SK-N-SH (cell line): Measurements from ENCODE around the gene ANAPC5. TPM values are rescaled to one million over a fixed set of nuclear protein-coding genes. Genes with fewer than 3 reads are reported as not detected.

ENCODE experiments used
- CTCF ChIA-PET: fragments of 300-600, 350-600 bp; formaldehyde crosslinking; extraction: SDS; loops from one replicate; lab custom pipeline; 2021; lab: Yijun Ruan, JAX
- POLR2A ChIA-PET: fragments of 350-600 bp; sonication (Branson Sonifier 250); formaldehyde crosslinking; extraction: SDS; loops from one replicate; lab custom pipeline; 2020; ENCODE audit warnings: antibody characterized with exemption, inconsistent platforms; lab: Yijun Ruan, JAX
- DNase-seq: peaks from one replicate; pipeline ENCODE4 v3.0.0; 2012
- H2AFZ ChIP-seq: fragments of 200-600 bp; sonication (generic); 2 replicates; pipeline ENCODE4 v1.8.1; 2016; ENCODE audit warnings: antibody characterized with exemption, mild to moderate bottlenecking, low read depth
- H3F3A ChIP-seq: fragments of 200-600 bp; sonication (generic); replicated peaks from 2 replicates; pipeline ENCODE3; 2016; ENCODE audit warnings: antibody characterized with exemption, mild to moderate bottlenecking; ENCODE audit not compliant: insufficient read depth
- H3K27ac ChIP-seq, 2 experiments: fragments of 200-500 bp in 1 of 2; fragments of 200-600 bp in 1 of 2; sonication (Bioruptor generic) in 1 of 2; sonication (generic), shearing (Covaris generic) in 1 of 2; 2 replicates each; pipeline versions ENCODE4 v1.5.1 to v1.6.1; 2014 to 2016; ENCODE audit warnings: low read depth in 2 of 2, inconsistent platforms in 1 of 2, low read length in 1 of 2, mild to moderate bottlenecking in 1 of 2, mixed read lengths in 1 of 2
- H3K27me3 ChIP-seq: fragments of 200-600 bp; sonication (generic), shearing (Covaris generic); 2 replicates; pipeline ENCODE4 v1.6.1; 2016; ENCODE audit warnings: mixed run types; ENCODE audit not compliant: insufficient read depth
- H3K36me3 ChIP-seq, 2 experiments: fragments of 200-500 bp in 1 of 2; fragments of 200-600 bp in 1 of 2; sonication (Bioruptor generic) in 1 of 2; sonication (generic) in 1 of 2; replicated peaks in 1 of 2; 2 replicates each; pipeline versions ENCODE3 to v1.5.1; 2014 to 2016; ENCODE audit warnings: low read length in 1 of 2, mild to moderate bottlenecking in 1 of 2; ENCODE audit not compliant: insufficient read depth in 2 of 2, control insufficient read depth in 1 of 2
- H3K4me1 ChIP-seq, 2 experiments: fragments of 200-500 bp in 1 of 2; fragments of 200-600 bp in 1 of 2; sonication (Bioruptor generic) in 1 of 2; sonication (generic), shearing (Covaris generic) in 1 of 2; 2 replicates each; pipeline versions ENCODE4 v1.5.1 to v1.6.1; 2014 to 2016; ENCODE audit warnings: low read depth in 1 of 2, low read length in 1 of 2, mixed run types in 1 of 2; ENCODE audit not compliant: insufficient read depth in 2 of 2, control insufficient read depth in 1 of 2
- H3K4me2 ChIP-seq: fragments of 200-600 bp; sonication (generic), shearing (Covaris generic); 2 replicates; pipeline ENCODE4 v1.6.1; 2017; ENCODE audit warnings: mixed run types
- H3K4me3 ChIP-seq, 2 experiments: fragments of 200-500 bp in 1 of 2; fragments of 200-600 bp in 1 of 2; sonication (Bioruptor generic) in 1 of 2; sonication (generic), shearing (Covaris generic) in 1 of 2; 2 replicates each; pipeline versions ENCODE4 v1.5.1 to v1.8.1; 2014 to 2016; ENCODE audit warnings: low read depth in 2 of 2, inconsistent platforms in 1 of 2, low read length in 1 of 2, mild to moderate bottlenecking in 1 of 2, mixed read lengths in 1 of 2, moderate library complexity in 1 of 2
- H3K79me2 ChIP-seq: fragments of 200-600 bp; sonication (generic); 2 replicates; pipeline ENCODE4 v1.8.1; 2017; ENCODE audit warnings: mild to moderate bottlenecking; ENCODE audit not compliant: insufficient read depth
- H3K9ac ChIP-seq: fragments of 200-600 bp; sonication (generic); 2 replicates; pipeline ENCODE4 v1.6.1; 2017; ENCODE audit warnings: mixed run types
- H3K9me2 ChIP-seq: fragments of 200-600 bp; sonication (generic); 2 replicates; pipeline ENCODE4 v1.6.1; 2017; ENCODE audit warnings: mixed run types
- H3K9me3 ChIP-seq: fragments of 200-600 bp; sonication (generic); 2 replicates; pipeline ENCODE4 v1.6.1; 2017; ENCODE audit warnings: mixed run types, mild to moderate bottlenecking, moderate library complexity
- H4K20me1 ChIP-seq: fragments of 200-600 bp; sonication (generic); 2 replicates; pipeline ENCODE4 v1.6.1; 2017; ENCODE audit warnings: mild to moderate bottlenecking, mixed run types; ENCODE audit not compliant: insufficient read depth
- CHD2 ChIP-seq: fragments of 150-350 bp; IDR thresholded peaks from 2 replicates; pipeline ENCODE4 v1.6.1; 2018; ENCODE audit warnings: low read length; ENCODE audit not compliant: partially characterized antibody
- ELF1 ChIP-seq: IDR thresholded peaks from 2 replicates; pipeline ENCODE4 v1.4.0; 2012
- EP300 ChIP-seq, 2 experiments: IDR thresholded peaks; 2 replicates each; pipeline versions ENCODE4 v1.4.0 to v1.6.1; 2012; ENCODE audit warnings: borderline replicate concordance in 1 of 2, low read depth in 1 of 2, low read length in 1 of 2
- FOSL2 ChIP-seq: IDR thresholded peaks from 2 replicates; pipeline ENCODE4 v1.4.0; 2012; ENCODE audit warnings: low read depth, mild to moderate bottlenecking, moderate library complexity, borderline replicate concordance
- FOXM1 ChIP-seq: IDR thresholded peaks from 2 replicates; pipeline ENCODE4 v1.4.0; 2012; ENCODE audit warnings: low read depth, mild to moderate bottlenecking
- GABPA ChIP-seq: IDR thresholded peaks from 2 replicates; pipeline ENCODE4 v1.4.0; 2012; ENCODE audit warnings: low read depth, mild to moderate bottlenecking
- GATA2 ChIP-seq: sonication (generic); formaldehyde crosslinking; IDR thresholded peaks from 2 replicates; pipeline ENCODE4 v1.5.0; 2020; ENCODE audit warnings: mild to moderate bottlenecking, missing genetic modification reagents
- JUND ChIP-seq: IDR thresholded peaks from 2 replicates; pipeline ENCODE4 v1.4.0; 2012
- MEF2A ChIP-seq: IDR thresholded peaks from 2 replicates; pipeline ENCODE4 v1.4.0; 2012; ENCODE audit warnings: low read depth, borderline replicate concordance
- NFIC ChIP-seq: IDR thresholded peaks from 2 replicates; pipeline ENCODE4 v1.4.0; 2012; ENCODE audit warnings: borderline replicate concordance
- RAD21 ChIP-seq: IDR thresholded peaks from 2 replicates; pipeline ENCODE4 v1.6.1; 2012; ENCODE audit warnings: mild to moderate bottlenecking, low read length
- RXRA ChIP-seq: IDR thresholded peaks from 2 replicates; pipeline ENCODE4 v1.4.0; 2012; ENCODE audit warnings: low read depth, mild to moderate bottlenecking, borderline replicate concordance
- SIN3A ChIP-seq: IDR thresholded peaks from 2 replicates; pipeline ENCODE4 v1.6.1; 2012; ENCODE audit warnings: low read depth, mild to moderate bottlenecking, low read length, moderate library complexity, borderline replicate concordance
- TAF1 ChIP-seq: IDR thresholded peaks from 2 replicates; pipeline ENCODE4 v1.6.1; 2012; ENCODE audit warnings: low read depth, mild to moderate bottlenecking, low read length, moderate library complexity, borderline replicate concordance
- YY1 ChIP-seq: IDR thresholded peaks from 2 replicates; pipeline ENCODE4 v1.4.0; 2012; ENCODE audit warnings: low read depth, mild to moderate bottlenecking
- WGBS: methylation state at CpG from one replicate; pipeline ENCODE4 v1.1.6; 2017; ENCODE audit warnings: low lambda C conversion rate; 5-methylcytosine and 5-hydroxymethylcytosine counted together
- polyA plus RNA-seq, 3 experiments: library from polyadenylated mRNA; depleted of rRNA; stranded (reverse); fragments of >200 nt; gene quantifications; 2 replicates each; pipeline ENCODE4 v1.2.3, GENCODE V29; 2012
- TF ChIP-seq, protein P1 (sequence below): fragments of 150-350 bp; IDR thresholded peaks from 2 replicates; pipeline ENCODE4 v1.6.1; 2017; ENCODE audit warnings: antibody characterized with exemption, low read length, low read depth, borderline replicate concordance
- TF ChIP-seq, protein P2 (sequence below): IDR thresholded peaks from 2 replicates; pipeline ENCODE4 v1.4.0; 2012; ENCODE audit warnings: low read depth
- TF ChIP-seq, protein P3 (sequence below): IDR thresholded peaks from 2 replicates; pipeline ENCODE4 v1.6.1; 2012; ENCODE audit warnings: mild to moderate bottlenecking, low read depth, low read length, moderate library complexity
- TF ChIP-seq, protein P4 (sequence below): IDR thresholded peaks from 2 replicates; pipeline ENCODE4 v1.4.0; 2012; ENCODE audit warnings: low read depth, borderline replicate concordance

The ANAPC5 gene
- polyA plus RNA-seq, 1 of the 3 experiments (the other 2 are of a cell fraction): 110 TPM

DNA sequence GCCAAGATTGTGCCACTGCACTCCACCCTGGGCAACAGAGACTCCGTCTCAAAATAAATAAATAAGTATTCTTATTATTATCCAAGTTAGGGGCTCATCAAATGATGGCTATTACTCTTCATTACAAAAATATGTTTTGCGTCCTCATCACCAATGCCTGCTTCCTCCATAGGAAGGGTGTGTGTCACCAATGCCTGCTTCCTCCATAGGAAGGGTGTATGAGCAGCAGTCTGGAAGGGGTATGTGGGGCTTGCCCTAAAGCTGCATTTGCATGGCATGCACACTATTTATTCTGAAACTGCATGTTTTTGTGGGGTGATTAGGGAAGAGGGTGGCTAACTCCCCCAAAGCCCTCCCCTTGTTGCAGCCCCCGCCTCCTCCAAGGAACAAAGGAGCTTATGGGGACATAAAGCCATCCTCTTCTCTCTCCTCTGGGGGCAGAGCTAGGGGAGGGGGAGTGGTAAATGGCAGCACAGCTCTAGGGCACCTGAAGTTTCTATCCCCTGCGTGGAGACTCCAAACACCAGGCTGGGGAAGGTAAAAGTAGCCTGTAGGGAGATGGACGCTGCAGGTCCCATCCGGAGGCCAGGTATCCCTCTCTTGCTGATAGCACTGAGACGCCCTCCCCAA, 57.0 kb downstream of the ANAPC5 start:
- H2AFZ ChIP-seq: no peak overlapping the region
- ChIA-PET POLR2A (interaction anchor here (1.1 kb wide), 1 partner anchor 16 kb away, joined by 3 read pairs; no protein-coding TSS in a partner anchor), CTCF (interaction anchor here (0.6 to 1.3 kb wide), 8 partner anchors 9 to 148 kb away, joined by 3 to 6 read pairs (median 3); no protein-coding TSS in a partner anchor)
- H3K4me2 ChIP-seq: peak overlapping the region; percentile 96
- peak overlapping the region; percentile 76 to 90 for H3K4me3 ChIP-seq
- H3K79me2 ChIP-seq: peaks cover 34% of the 10 kb centered on the region
- H4K20me1 ChIP-seq: 0 out of 2 replicates have a peak, but pooled peaks cover 3% of the 10 kb centered on the region
- H3K9me2 ChIP-seq: no peaks in the 10 kb centered on the region
- peaks cover 11% of the 10 kb centered on the region for H3F3A ChIP-seq
- no peaks in the 10 kb centered on the region for H3K27me3 ChIP-seq
- WGBS: 64% methylated on average over 5 of the region's 7 CpGs
- no peaks in the 10 kb centered on the region for H3K9me3 ChIP-seq
- H3K36me3 ChIP-seq: peaks cover 0 to 11% of the 10 kb centered on the region in 2 experiments
- peak; percentile 65 for DNase-seq
- TF ChIP-seq GABPA: no peak
- no peak for TF ChIP-seq GATA2 (CRISPR knock-in tag)
- TF ChIP-seq, protein P1, sequence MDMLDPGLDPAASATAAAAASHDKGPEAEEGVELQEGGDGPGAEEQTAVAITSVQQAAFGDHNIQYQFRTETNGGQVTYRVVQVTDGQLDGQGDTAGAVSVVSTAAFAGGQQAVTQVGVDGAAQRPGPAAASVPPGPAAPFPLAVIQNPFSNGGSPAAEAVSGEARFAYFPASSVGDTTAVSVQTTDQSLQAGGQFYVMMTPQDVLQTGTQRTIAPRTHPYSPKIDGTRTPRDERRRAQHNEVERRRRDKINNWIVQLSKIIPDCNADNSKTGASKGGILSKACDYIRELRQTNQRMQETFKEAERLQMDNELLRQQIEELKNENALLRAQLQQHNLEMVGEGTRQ: no peak
- TF ChIP-seq ELF1: no peak
- no peak for TF ChIP-seq EP300 (IDR thresholded peaks at IDR 0.05; ENCODE audit: borderline replicate concordance in 1 of 2, low read depth in 1 of 2, low read length in 1 of 2)
- TF ChIP-seq RAD21: no peak
- TF ChIP-seq, protein P2, sequence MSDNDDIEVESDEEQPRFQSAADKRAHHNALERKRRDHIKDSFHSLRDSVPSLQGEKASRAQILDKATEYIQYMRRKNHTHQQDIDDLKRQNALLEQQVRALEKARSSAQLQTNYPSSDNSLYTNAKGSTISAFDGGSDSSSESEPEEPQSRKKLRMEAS: no peak
- TF ChIP-seq FOSL2: no peak
- no peak for TF ChIP-seq TAF1
- no peak for TF ChIP-seq YY1
- TF ChIP-seq, protein P3, sequence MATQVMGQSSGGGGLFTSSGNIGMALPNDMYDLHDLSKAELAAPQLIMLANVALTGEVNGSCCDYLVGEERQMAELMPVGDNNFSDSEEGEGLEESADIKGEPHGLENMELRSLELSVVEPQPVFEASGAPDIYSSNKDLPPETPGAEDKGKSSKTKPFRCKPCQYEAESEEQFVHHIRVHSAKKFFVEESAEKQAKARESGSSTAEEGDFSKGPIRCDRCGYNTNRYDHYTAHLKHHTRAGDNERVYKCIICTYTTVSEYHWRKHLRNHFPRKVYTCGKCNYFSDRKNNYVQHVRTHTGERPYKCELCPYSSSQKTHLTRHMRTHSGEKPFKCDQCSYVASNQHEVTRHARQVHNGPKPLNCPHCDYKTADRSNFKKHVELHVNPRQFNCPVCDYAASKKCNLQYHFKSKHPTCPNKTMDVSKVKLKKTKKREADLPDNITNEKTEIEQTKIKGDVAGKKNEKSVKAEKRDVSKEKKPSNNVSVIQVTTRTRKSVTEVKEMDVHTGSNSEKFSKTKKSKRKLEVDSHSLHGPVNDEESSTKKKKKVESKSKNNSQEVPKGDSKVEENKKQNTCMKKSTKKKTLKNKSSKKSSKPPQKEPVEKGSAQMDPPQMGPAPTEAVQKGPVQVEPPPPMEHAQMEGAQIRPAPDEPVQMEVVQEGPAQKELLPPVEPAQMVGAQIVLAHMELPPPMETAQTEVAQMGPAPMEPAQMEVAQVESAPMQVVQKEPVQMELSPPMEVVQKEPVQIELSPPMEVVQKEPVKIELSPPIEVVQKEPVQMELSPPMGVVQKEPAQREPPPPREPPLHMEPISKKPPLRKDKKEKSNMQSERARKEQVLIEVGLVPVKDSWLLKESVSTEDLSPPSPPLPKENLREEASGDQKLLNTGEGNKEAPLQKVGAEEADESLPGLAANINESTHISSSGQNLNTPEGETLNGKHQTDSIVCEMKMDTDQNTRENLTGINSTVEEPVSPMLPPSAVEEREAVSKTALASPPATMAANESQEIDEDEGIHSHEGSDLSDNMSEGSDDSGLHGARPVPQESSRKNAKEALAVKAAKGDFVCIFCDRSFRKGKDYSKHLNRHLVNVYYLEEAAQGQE: no peak
- TF ChIP-seq CHD2: no peak
- TF ChIP-seq, protein P4, sequence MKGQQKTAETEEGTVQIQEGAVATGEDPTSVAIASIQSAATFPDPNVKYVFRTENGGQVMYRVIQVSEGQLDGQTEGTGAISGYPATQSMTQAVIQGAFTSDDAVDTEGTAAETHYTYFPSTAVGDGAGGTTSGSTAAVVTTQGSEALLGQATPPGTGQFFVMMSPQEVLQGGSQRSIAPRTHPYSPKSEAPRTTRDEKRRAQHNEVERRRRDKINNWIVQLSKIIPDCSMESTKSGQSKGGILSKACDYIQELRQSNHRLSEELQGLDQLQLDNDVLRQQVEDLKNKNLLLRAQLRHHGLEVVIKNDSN: no peak
- TF ChIP-seq RXRA: no peak
- no peak for TF ChIP-seq NFIC
- TF ChIP-seq SIN3A: no peak
- no peak for TF ChIP-seq JUND
- no peak for TF ChIP-seq MEF2A
- TF ChIP-seq FOXM1: no peak
- peaks cover 3 to 8% of the 10 kb centered on the region in 2 experiments; a peak in 2 of 4 replicates for H3K4me1 ChIP-seq
- H3K9ac ChIP-seq: peak overlapping the region; percentile 85; the same call in 1 of the 2 replicates
- H3K27ac ChIP-seq: no peak overlapping the region
